ENCODE measurements around the gene CPD.
"Not testable (repeated sequence)": the region's sequence is repeated elsewhere in the genome, so short reads cannot be mapped to it uniquely, and the experiment has no call there.

The CPD gene

GRCh38 chr17:30395398-30396022, 16.8 kb downstream of the CPD start:
- no peak overlapping the region for H3K4me3 ChIP-seq (ENCODE audit: low read length)
- TF ChIP-seq CTCF (conservative IDR thresholded peaks at IDR 0.05; ENCODE audit: low read length), result no peak
- no peak for DNase-seq (ENCODE audit: low read depth)

GRCh38 chr17:30396129-30396528, 17.4 kb downstream of the CPD start:
- no peak overlapping the region for H3K4me3 ChIP-seq (ENCODE audit: low read length)
- no peak for TF ChIP-seq CTCF (conservative IDR thresholded peaks at IDR 0.05; ENCODE audit: low read length)
- no peak for DNase-seq (ENCODE audit: low read depth)

GRCh38 chr17:30396612-30397011, 17.9 kb downstream of the CPD start:
- no peak overlapping the region for H3K4me3 ChIP-seq (ENCODE audit: low read length)
- no peak for DNase-seq (ENCODE audit: low read depth)
- TF ChIP-seq CTCF (conservative IDR thresholded peaks at IDR 0.05; ENCODE audit: low read length), result no peak

- no peak for TF ChIP-seq CTCF (conservative IDR thresholded peaks at IDR 0.05; ENCODE audit: low read length)
- H3K4me3 ChIP-seq (ENCODE audit: low read length), result no peak overlapping the region
- DNase-seq (ENCODE audit: low read depth), result no peak
These were observed 19.8 kb downstream of the CPD start for GRCh38 chr17:30398328-30399041.

GRCh38 chr17:30401097-30401496, 22.4 kb downstream of the CPD start:
- no peak for TF ChIP-seq CTCF (conservative IDR thresholded peaks at IDR 0.05; ENCODE audit: low read length)
- DNase-seq (ENCODE audit: low read depth), result no peak
- no peak overlapping the region for H3K4me3 ChIP-seq (ENCODE audit: low read length)

GRCh38 chr17:30405161-30405560, 26.4 kb downstream of the CPD start:
- TF ChIP-seq CTCF (conservative IDR thresholded peaks at IDR 0.05; ENCODE audit: low read length), result no peak
- DNase-seq (ENCODE audit: low read depth), result no peak
- H3K4me3 ChIP-seq (ENCODE audit: low read length), result no peak overlapping the region

- not testable (repeated sequence) for H3K4me3 ChIP-seq (ENCODE audit: low read length); DNase-seq (ENCODE audit: low read depth)
These were observed 31.9 kb downstream of the CPD start for GRCh38 chr17:30410627-30411026.

- H3K4me3 ChIP-seq (ENCODE audit: low read length); DNase-seq (ENCODE audit: low read depth): not testable (repeated sequence)
These were observed 33.3 kb downstream of the CPD start for GRCh38 chr17:30412008-30412496.
